K562 (cell line): ENCODE results near the gene CCDC167. TPM values are rescaled to one million over a fixed set of nuclear protein-coding genes. Genes with fewer than 3 reads are reported as not detected.

Experiments used
- BCL6 ChIP-seq: fragments of 250-450 bp; sonication (Bioruptor Pico); IDR thresholded peaks from 2 replicates; pipeline ENCODE4 v1.4.0; 2020
- CCNT2 ChIP-seq: IDR thresholded peaks from 2 replicates; pipeline ENCODE4 v1.6.1; 2011; ENCODE audit warnings: borderline replicate concordance, low read depth, mild to moderate bottlenecking, moderate library complexity, mixed read lengths, low read length; ENCODE audit not compliant: insufficient read length; ENCODE audit errors: extremely low read depth
- JUND ChIP-seq, 2 experiments: IDR thresholded peaks; 2 replicates in 1 of 2; 3 replicates in 1 of 2; pipeline ENCODE4 v1.6.1; 2011; ENCODE audit warnings: borderline replicate concordance in 2 of 2, low read depth in 2 of 2, low read length in 2 of 2, improper control_type of control experiment in 1 of 2, missing biosample characterization in 1 of 2, missing genetic modification characterization in 1 of 2, missing genetic modification reagents in 1 of 2
- TEAD2 ChIP-seq: fragments of 450-650 bp; IDR thresholded peaks from 2 replicates; pipeline ENCODE4 v1.6.1; 2016; ENCODE audit warnings: missing genetic modification characterization, control low read depth, missing compliant biosample characterization
- ZBED1 ChIP-seq: IDR thresholded peaks from 2 replicates; pipeline ENCODE4 v1.6.1; 2014
- polyA plus RNA-seq, 8 experiments: library from polyadenylated mRNA; depleted of rRNA in 4 of 8; stranded (reverse) in 5 of 8; unstranded in 3 of 8; fragments of >200 nt; fragmentation: Nextera tagmentation in 2 of 8; fragmentation: Illumina TruSeq in 1 of 8; extraction: Ambion mirVana in 2 of 8; extraction: Trizol in 1 of 8; gene quantifications; 2 replicates each; pipeline versions ENCODE4 v1.2.1 to v1.2.3, GENCODE V29; 2011 to 2014; ENCODE audit warnings: inconsistent platforms in 1 of 8, missing spikeins in 1 of 8
- total RNA-seq, 7 experiments: library from RNA; depleted of rRNA in 6 of 7; stranded (reverse); fragments of >200 nt in 6 of 7; fragmentation: Illumina TruSeq in 2 of 7; extraction: Trizol in 2 of 7; gene quantifications; 2 replicates each; pipeline versions ENCODE4 v1.2.1 to v1.2.3, GENCODE V29; 2011 to 2021; ENCODE audit warnings: low replicate concordance in 1 of 7
- TF ChIP-seq, protein P1 (sequence below), 2 experiments: fragments of 450-650 bp; IDR thresholded peaks; 2 replicates each; pipeline ENCODE4 v1.6.1; 2016; ENCODE audit warnings: mild to moderate bottlenecking in 2 of 2, borderline replicate concordance in 1 of 2, low read depth in 1 of 2, moderate library complexity in 1 of 2
- TF ChIP-seq, protein P2 (sequence below), 3 experiments: fragments of 200-800 bp in 1 of 3; fragments of 250-450 bp in 1 of 3; fragments of 450-650 bp in 1 of 3; sonication (Bioruptor Pico) in 1 of 3; sonication (Bioruptor generic) in 1 of 3; formaldehyde crosslinking in 1 of 3; IDR thresholded peaks; 2 replicates each; pipeline versions ENCODE4 v1.6.1 to v1.8.0; 2016 to 2022; ENCODE audit warnings: mild to moderate bottlenecking in 2 of 3, missing genetic modification characterization in 2 of 3, missing compliant biosample characterization in 1 of 3, moderate library complexity in 1 of 3
- TF ChIP-seq, protein P3 (sequence below): fragments of 150-350 bp; IDR thresholded peaks from 2 replicates; pipeline ENCODE4 v1.6.1; 2014; ENCODE audit warnings: low read depth, mild to moderate bottlenecking, low read length, borderline replicate concordance
- TF ChIP-seq, protein P4 (sequence below): sonication (generic); formaldehyde crosslinking; IDR thresholded peaks from 2 replicates; pipeline ENCODE4 v1.8.0; 2022; ENCODE audit warnings: mild to moderate bottlenecking, missing genetic modification reagents

The CCDC167 gene
- total and polyA plus RNA-seq, 9 of the 15 experiments (the other 6 are each of a cell fraction or from before 2014, with no cell fraction given) = 26.0 to 114 (median 45.2) TPM

DNA sequence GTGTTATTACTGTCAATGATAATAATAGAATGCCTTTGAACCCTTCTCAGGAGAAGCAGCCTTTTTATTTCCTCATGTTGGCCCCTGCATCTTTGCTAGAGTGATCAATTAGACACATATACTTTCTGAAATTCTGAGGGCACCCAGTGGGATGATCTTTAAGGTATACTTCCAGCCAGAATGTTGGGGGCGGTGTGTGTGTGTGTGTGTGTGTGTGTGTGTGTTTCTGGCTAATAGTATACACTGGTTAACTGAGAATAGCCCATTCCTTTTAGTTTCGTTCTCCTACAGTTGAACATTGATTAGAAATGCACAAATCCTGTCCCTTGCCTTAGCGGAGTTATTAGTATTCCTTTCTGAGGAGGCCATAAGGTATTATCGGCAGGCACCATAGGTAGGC, 41.7 kb upstream of the CCDC167 start (continued):
- TF ChIP-seq, protein P1, sequence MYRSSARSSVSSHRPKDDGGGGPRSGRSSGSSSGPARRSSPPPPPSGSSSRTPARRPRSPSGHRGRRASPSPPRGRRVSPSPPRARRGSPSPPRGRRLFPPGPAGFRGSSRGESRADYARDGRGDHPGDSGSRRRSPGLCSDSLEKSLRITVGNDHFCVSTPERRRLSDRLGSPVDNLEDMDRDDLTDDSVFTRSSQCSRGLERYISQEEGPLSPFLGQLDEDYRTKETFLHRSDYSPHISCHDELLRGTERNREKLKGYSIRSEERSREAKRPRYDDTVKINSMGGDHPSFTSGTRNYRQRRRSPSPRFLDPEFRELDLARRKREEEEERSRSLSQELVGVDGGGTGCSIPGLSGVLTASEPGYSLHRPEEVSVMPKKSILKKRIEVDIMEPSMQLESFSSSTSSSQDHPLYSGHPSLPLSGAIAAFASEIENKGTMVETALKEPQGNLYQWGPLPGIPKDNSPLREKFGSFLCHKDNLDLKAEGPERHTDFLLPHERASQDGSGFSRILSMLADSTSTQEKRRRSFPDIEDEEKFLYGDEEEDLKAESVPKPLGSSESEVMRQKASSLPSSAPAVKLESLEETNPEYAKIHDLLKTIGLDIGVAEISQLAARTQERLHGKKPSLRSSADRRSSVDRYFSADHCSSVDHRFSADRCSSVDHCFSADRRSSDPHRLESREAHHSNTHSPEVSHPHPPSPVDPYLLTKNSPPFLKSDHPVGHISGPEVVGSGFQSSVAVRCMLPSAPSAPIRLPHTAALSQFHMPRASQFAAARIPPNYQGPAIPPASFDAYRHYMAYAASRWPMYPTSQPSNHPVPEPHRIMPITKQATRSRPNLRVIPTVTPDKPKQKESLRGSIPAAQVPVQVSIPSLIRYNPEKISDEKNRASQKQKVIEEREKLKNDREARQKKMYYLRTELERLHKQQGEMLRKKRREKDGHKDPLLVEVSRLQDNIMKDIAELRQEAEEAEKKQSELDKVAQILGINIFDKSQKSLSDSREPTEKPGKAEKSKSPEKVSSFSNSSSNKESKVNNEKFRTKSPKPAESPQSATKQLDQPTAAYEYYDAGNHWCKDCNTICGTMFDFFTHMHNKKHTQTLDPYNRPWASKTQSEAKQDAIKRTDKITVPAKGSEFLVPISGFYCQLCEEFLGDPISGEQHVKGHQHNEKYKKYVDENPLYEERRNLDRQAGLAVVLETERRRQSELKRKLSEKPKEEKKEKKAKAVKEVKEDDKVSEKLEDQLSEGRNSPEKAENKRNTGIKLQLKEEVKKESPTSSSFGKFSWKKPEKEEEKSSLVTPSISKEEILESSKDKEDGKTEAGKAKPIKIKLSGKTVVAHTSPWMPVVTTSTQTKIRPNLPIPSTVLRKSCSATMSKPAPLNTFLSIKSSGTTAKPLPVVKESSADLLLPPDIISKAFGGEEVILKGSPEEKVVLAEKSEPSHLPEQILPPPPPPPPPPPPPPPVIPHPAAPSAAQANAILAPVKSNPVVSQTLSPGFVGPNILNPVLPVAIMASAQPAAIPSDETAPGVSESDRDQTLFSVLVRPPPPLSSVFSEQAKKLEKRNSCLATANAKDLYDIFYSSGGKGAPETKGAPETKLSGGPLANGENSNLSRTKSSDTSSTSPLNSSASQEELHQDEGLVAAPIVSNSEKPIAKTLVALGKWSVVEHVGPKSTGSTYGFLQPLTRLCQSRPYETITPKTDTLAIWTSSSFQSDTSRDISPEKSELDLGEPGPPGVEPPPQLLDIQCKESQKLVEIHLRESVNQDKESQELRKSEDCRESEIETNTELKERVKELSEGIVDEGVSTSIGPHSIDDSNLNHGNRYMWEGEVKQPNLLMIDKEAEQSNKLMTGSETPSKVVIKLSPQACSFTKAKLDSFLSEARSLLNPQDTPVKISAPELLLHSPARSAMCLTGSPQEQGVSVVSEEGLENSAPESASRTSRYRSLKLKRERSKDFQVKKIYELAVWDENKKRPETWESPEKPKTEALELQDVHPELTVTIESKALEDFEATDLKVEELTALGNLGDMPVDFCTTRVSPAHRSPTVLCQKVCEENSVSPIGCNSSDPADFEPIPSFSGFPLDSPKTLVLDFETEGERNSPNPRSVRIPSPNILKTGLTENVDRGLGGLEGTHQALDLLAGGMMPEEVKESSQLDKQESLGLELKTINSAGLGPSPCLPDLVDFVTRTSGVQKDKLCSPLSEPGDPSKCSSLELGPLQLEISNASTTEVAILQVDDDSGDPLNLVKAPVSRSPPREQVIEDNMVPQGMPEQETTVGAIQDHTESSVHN (IDR thresholded peaks at IDR 0.05; ENCODE audit: borderline replicate concordance in 1 of 2, low read depth in 1 of 2) = no peak
- TF ChIP-seq CCNT2 (no peak), ZBED1 (no peak), BCL6 (CRISPR knock-in tag) (no peak), TEAD2 (tag) (no peak), JUND (IDR thresholded peaks at IDR 0.05; ENCODE audit: borderline replicate concordance, low read depth, low read length) (no peak), JUND (tag; IDR thresholded peaks at IDR 0.05; ENCODE audit: borderline replicate concordance, low read depth, low read length) (no peak)
- TF ChIP-seq, protein P2, sequence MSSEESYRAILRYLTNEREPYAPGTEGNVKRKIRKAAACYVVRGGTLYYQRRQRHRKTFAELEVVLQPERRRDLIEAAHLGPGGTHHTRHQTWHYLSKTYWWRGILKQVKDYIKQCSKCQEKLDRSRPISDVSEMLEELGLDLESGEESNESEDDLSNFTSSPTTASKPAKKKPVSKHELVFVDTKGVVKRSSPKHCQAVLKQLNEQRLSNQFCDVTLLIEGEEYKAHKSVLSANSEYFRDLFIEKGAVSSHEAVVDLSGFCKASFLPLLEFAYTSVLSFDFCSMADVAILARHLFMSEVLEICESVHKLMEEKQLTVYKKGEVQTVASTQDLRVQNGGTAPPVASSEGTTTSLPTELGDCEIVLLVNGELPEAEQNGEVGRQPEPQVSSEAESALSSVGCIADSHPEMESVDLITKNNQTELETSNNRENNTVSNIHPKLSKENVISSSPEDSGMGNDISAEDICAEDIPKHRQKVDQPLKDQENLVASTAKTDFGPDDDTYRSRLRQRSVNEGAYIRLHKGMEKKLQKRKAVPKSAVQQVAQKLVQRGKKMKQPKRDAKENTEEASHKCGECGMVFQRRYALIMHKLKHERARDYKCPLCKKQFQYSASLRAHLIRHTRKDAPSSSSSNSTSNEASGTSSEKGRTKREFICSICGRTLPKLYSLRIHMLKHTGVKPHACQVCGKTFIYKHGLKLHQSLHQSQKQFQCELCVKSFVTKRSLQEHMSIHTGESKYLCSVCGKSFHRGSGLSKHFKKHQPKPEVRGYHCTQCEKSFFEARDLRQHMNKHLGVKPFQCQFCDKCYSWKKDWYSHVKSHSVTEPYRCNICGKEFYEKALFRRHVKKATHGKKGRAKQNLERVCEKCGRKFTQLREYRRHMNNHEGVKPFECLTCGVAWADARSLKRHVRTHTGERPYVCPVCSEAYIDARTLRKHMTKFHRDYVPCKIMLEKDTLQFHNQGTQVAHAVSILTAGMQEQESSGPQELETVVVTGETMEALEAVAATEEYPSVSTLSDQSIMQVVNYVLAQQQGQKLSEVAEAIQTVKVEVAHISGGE (CRISPR knock-in tag; IDR thresholded peaks at IDR 0.05) = no peak
- TF ChIP-seq, protein P3, sequence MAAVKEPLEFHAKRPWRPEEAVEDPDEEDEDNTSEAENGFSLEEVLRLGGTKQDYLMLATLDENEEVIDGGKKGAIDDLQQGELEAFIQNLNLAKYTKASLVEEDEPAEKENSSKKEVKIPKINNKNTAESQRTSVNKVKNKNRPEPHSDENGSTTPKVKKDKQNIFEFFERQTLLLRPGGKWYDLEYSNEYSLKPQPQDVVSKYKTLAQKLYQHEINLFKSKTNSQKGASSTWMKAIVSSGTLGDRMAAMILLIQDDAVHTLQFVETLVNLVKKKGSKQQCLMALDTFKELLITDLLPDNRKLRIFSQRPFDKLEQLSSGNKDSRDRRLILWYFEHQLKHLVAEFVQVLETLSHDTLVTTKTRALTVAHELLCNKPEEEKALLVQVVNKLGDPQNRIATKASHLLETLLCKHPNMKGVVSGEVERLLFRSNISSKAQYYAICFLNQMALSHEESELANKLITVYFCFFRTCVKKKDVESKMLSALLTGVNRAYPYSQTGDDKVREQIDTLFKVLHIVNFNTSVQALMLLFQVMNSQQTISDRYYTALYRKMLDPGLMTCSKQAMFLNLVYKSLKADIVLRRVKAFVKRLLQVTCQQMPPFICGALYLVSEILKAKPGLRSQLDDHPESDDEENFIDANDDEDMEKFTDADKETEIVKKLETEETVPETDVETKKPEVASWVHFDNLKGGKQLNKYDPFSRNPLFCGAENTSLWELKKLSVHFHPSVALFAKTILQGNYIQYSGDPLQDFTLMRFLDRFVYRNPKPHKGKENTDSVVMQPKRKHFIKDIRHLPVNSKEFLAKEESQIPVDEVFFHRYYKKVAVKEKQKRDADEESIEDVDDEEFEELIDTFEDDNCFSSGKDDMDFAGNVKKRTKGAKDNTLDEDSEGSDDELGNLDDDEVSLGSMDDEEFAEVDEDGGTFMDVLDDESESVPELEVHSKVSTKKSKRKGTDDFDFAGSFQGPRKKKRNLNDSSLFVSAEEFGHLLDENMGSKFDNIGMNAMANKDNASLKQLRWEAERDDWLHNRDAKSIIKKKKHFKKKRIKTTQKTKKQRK = no peak
- TF ChIP-seq, protein P4, sequence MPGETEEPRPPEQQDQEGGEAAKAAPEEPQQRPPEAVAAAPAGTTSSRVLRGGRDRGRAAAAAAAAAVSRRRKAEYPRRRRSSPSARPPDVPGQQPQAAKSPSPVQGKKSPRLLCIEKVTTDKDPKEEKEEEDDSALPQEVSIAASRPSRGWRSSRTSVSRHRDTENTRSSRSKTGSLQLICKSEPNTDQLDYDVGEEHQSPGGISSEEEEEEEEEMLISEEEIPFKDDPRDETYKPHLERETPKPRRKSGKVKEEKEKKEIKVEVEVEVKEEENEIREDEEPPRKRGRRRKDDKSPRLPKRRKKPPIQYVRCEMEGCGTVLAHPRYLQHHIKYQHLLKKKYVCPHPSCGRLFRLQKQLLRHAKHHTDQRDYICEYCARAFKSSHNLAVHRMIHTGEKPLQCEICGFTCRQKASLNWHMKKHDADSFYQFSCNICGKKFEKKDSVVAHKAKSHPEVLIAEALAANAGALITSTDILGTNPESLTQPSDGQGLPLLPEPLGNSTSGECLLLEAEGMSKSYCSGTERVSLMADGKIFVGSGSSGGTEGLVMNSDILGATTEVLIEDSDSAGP (CRISPR knock-in tag) = no peak
